CD8-positive, alpha-beta memory T cell (primary cell): ENCODE measurements around the gene PPID. TPM values are rescaled to one million over a fixed set of nuclear protein-coding genes. Genes with fewer than 3 reads are reported as not detected.

ENCODE experiments used
- CTCF ChIA-PET: fragments of 350-600 bp; sonication (Branson Sonifier 250); formaldehyde crosslinking; loops from one replicate; lab custom pipeline; 2021; ENCODE audit warnings: antibody characterized with exemption; lab: Charles Lee
- POLR2A ChIA-PET: fragments of 350-600 bp; sonication (Branson Sonifier 250); formaldehyde crosslinking; loops from one replicate; lab custom pipeline; 2021; ENCODE audit warnings: antibody characterized with exemption; lab: Charles Lee
- DNase-seq, 5 donors: peaks; one replicate each; pipeline versions ENCODE4 v3.0.0 to v3.0.0-alpha.2; 2020 to 2022; ENCODE audit warnings: mixed read lengths in 1 of 5
- H3K27ac ChIP-seq: one replicate; pipeline ENCODE4 v1.7.0; 2013; ENCODE audit warnings: low read depth, mild to moderate bottlenecking, low read length, moderate library complexity
- H3K27me3 ChIP-seq: 2 replicates; pipeline ENCODE4 v1.7.0; 2013; ENCODE audit warnings: low read length, mild to moderate bottlenecking; ENCODE audit not compliant: insufficient read depth, poor library complexity, severe bottlenecking
- H3K36me3 ChIP-seq: 2 replicates; pipeline ENCODE4 v1.7.0; 2013; ENCODE audit warnings: mild to moderate bottlenecking, low read length, moderate library complexity; ENCODE audit not compliant: insufficient read depth
- H3K4me1 ChIP-seq: 2 replicates; pipeline ENCODE4 v1.7.0; 2013; ENCODE audit warnings: mild to moderate bottlenecking, low read length, moderate library complexity; ENCODE audit not compliant: insufficient read depth
- H3K4me3 ChIP-seq: 2 replicates; pipeline ENCODE4 v1.7.0; 2013; ENCODE audit warnings: mild to moderate bottlenecking, low read length
- H3K9me3 ChIP-seq: 2 replicates; pipeline ENCODE4 v1.7.0; 2013; ENCODE audit warnings: mild to moderate bottlenecking, low read length
- H3K27ac Mint-ChIP-seq, 8 donors: one replicate each; pipeline ENCODE4 v1.8.0; 2020 to 2021; ENCODE audit warnings: mixed read lengths in 8 of 8, mild to moderate bottlenecking in 6 of 8, inconsistent platforms in 3 of 8, moderate library complexity in 3 of 8
- H3K27me3 Mint-ChIP-seq, 2 donors: one replicate each; pipeline ENCODE4 v1.8.0; 2020 to 2021; ENCODE audit warnings: mixed read lengths in 2 of 2, mild to moderate bottlenecking in 1 of 2, moderate library complexity in 1 of 2
- H3K36me3 Mint-ChIP-seq, 3 donors: one replicate each; pipeline ENCODE4 v1.8.0; 2020 to 2021; ENCODE audit warnings: mixed read lengths in 3 of 3, inconsistent platforms in 1 of 3, mild to moderate bottlenecking in 1 of 3
- H3K4me1 Mint-ChIP-seq, 3 donors: one replicate each; pipeline ENCODE4 v1.8.0; 2020 to 2021; ENCODE audit warnings: mixed read lengths in 3 of 3, inconsistent platforms in 1 of 3, mild to moderate bottlenecking in 1 of 3
- H3K4me3 Mint-ChIP-seq, 7 donors: one replicate each; pipeline ENCODE4 v1.8.0; 2020 to 2021; ENCODE audit warnings: mixed read lengths in 7 of 7, mild to moderate bottlenecking in 6 of 7, moderate library complexity in 4 of 7, inconsistent platforms in 2 of 7
- H3K9me3 Mint-ChIP-seq, 5 donors: one replicate each; pipeline ENCODE4 v1.8.0; 2020 to 2022; ENCODE audit warnings: mixed read lengths in 5 of 5, mild to moderate bottlenecking in 3 of 5, moderate library complexity in 2 of 5, inconsistent platforms in 1 of 5
- polyA plus RNA-seq: library from polyadenylated mRNA; unstranded; fragments of 300-500 nt; fragmentation: Illumina TruSeq; gene quantifications from one replicate; pipeline ENCODE4 v1.2.3, GENCODE V29; 2021
- total RNA-seq, 2 experiments: library from RNA; stranded (reverse); gene quantifications; one replicate each; pipeline ENCODE4 v1.2.3, GENCODE V29; 2021

PPID gene
- total RNA-seq (10 to 100 TPM; 58.9 to 66.8 TPM), polyA plus RNA-seq (61.2 TPM)

GRCh38 chr4:158722917-158723793, at the start of gene PPID:
Gene PPID, minus strand, starts transcription at chr4:158723396. Its CDS starts 108 bp downstream, at chr4:158723288.
- Histone ChIP-seq H3K4me3 (peak within 1 kb of the TSS; percentile 95), H3K9me3 (no peaks in the 10 kb centered on the region), H3K27ac (peak within 1 kb of the TSS; percentile 91), H3K4me1 (peaks cover 16% of the 10 kb centered on the region), H3K27me3 (peaks cover under 1% of the 10 kb centered on the region), H3K36me3 (no peaks in the 10 kb centered on the region)
- peak within 1 kb of the TSS; percentile 94 to 100 (median 97) for H3K4me3 Mint-ChIP-seq
- CTCF ChIA-PET = interaction anchor here (0.8 to 1.8 kb wide), 2 partner anchors 46 to 128 kb away, joined by 3 to 4 read pairs; partner anchors contain the start of gene FNIP2
- H3K4me1 Mint-ChIP-seq = peaks cover 35 to 47% (median 47%) of the 10 kb centered on the region in 3 donors
- peaks cover 3 to 19% of the 10 kb centered on the region in 2 donors for H3K27me3 Mint-ChIP-seq
- H3K9me3 Mint-ChIP-seq = no peaks in the 10 kb centered on the region
- H3K27ac Mint-ChIP-seq = peak within 1 kb of the TSS; percentile 95 to 100 (median 98)
- POLR2A ChIA-PET = interaction anchor here (0.7 kb wide), 1 partner anchor 55 kb away, joined by 6 read pairs; no protein-coding TSS in a partner anchor
- H3K36me3 Mint-ChIP-seq = peaks cover 0 to 49% (median 8%) of the 10 kb centered on the region in 3 donors
- peak; percentile 71 to 84 (median 76) for DNase-seq

DNA sequence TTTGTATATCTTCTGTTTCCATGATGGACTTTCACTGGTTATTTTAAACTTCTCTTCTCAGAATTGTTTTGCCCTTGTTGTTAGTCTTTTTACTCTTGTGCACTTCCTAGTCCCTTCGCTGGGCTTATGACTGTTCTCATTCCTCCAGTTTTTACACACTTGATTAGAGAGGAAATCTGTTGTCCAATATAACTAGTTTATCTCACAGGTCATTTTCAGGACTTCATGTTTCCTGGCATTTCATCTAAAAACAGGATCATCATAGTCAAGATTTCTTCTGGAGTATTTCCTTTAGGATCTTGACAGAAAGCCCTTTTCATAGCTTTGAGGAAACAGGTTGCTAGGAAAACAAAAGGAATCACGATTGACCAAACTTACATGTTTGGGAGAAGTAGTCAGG, 48.6 kb upstream of the PPID start:
- Histone ChIP-seq H3K27me3 (no peaks in the 10 kb centered on the region), H3K4me3 (no peak overlapping the region), H3K36me3 (no peaks in the 10 kb centered on the region), H3K4me1 (peaks cover 14% of the 10 kb centered on the region), H3K27ac (no peak overlapping the region), H3K9me3 (no peaks in the 10 kb centered on the region)
- CTCF ChIA-PET = interaction anchor here (1.3 kb wide), 2 partner anchors 9 to 19 kb away, joined by 3 read pairs; no protein-coding TSS in a partner anchor
- H3K27me3 Mint-ChIP-seq = no peaks in the 10 kb centered on the region
- H3K4me3 Mint-ChIP-seq = peak overlapping the region in 3 of 7 donors; percentile 5 to 38 (median 17)
- H3K36me3 Mint-ChIP-seq = peaks cover 0 to 6% (median 0%) of the 10 kb centered on the region in 3 donors
- POLR2A ChIA-PET = no interaction called here
- H3K4me1 Mint-ChIP-seq = peaks cover 26 to 57% (median 42%) of the 10 kb centered on the region in 3 donors
- no peaks in the 10 kb centered on the region for H3K9me3 Mint-ChIP-seq
- DNase-seq = no peak
- peak overlapping the region in 3 of 8 donors; percentile 13 to 52 (median 51) for H3K27ac Mint-ChIP-seq

GRCh38 chr4:158770671-158771070, 47.5 kb upstream of the PPID start:
- peaks cover 14% of the 10 kb centered on the region for H3K4me1 ChIP-seq
- H3K27ac ChIP-seq = no peak overlapping the region
- H3K27me3 ChIP-seq = no peaks in the 10 kb centered on the region
- H3K27ac Mint-ChIP-seq = peak overlapping the region in 6 of 8 donors; percentile 15 to 74 (median 65)
- no peaks in the 10 kb centered on the region for H3K27me3 Mint-ChIP-seq
- H3K36me3 ChIP-seq = no peaks in the 10 kb centered on the region
- H3K36me3 Mint-ChIP-seq = peaks cover 0 to 6% (median 0%) of the 10 kb centered on the region in 3 donors
- H3K9me3 ChIP-seq = no peaks in the 10 kb centered on the region
- DNase-seq = no peak
- no peaks in the 10 kb centered on the region for H3K9me3 Mint-ChIP-seq
- ChIA-PET CTCF (interaction anchor here (1.3 kb wide), 1 partner anchor 20 kb away, joined by 3 read pairs; no protein-coding TSS in a partner anchor), POLR2A (no interaction called here)
- no peak overlapping the region for H3K4me3 ChIP-seq
- peaks cover 26 to 56% (median 37%) of the 10 kb centered on the region in 3 donors for H3K4me1 Mint-ChIP-seq
- peak overlapping the region; percentile 30 to 98 (median 93) for H3K4me3 Mint-ChIP-seq

DNA sequence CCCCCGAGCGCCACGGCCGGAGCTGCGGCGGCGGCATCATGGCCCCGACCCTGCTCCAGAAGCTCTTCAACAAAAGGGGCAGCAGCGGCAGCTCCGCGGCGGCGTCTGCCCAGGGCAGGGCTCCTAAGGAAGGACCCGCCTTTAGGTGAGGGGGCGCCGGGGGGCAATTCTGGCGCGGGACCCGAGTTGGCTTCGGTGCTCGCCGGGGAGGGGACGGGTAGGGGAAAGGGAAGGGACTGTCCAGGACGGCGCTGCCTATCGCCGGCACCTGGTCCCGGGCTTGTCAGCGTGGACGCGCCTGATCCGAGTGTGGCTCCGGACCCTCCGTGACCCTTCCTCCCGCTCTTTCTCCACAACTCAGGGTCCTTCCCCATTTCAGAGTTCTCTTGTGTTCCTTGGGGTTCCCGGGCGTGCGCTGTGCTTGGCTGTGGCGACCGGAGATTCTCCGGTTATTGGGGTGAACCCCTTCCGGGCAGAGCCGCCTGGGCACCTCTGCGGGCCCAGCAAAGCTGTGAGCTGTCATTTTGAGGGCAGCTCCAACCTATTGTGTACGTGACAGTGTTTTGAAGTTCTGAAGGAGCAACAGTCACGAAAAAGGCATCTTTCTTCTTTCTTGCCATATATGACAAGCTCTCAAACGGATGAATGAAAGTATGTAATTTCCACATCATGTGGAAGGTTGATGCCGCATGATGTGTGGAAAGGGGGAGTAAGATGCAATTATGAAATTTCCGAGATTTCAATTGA, 46.2 kb upstream of the PPID start:
- no peaks in the 10 kb centered on the region for H3K36me3 ChIP-seq
- H3K27ac Mint-ChIP-seq = peak overlapping the region; percentile 74 to 98 (median 96)
- H3K36me3 Mint-ChIP-seq = peaks cover 0 to 6% (median 0%) of the 10 kb centered on the region in 3 donors
- H3K4me1 ChIP-seq = peaks cover 14% of the 10 kb centered on the region
- ChIA-PET POLR2A (no interaction called here), CTCF (interaction anchor here (0.9 to 1.7 kb wide), 5 partner anchors 13 to 82 kb away, joined by 3 to 6 read pairs (median 4); partner anchors contain the start of gene PPID)
- H3K4me3 Mint-ChIP-seq = peak overlapping the region; percentile 93 to 98 (median 97)
- no peaks in the 10 kb centered on the region for H3K27me3 Mint-ChIP-seq
- H3K9me3 Mint-ChIP-seq = no peaks in the 10 kb centered on the region
- peak; percentile 20 to 66 (median 36) for DNase-seq
- H3K27me3 ChIP-seq = no peaks in the 10 kb centered on the region
- H3K4me3 ChIP-seq = peak overlapping the region; percentile 67
- peak overlapping the region; percentile 49 for H3K27ac ChIP-seq
- H3K4me1 Mint-ChIP-seq = peaks cover 26 to 49% (median 37%) of the 10 kb centered on the region in 3 donors
- H3K9me3 ChIP-seq = no peaks in the 10 kb centered on the region

- H3K27me3 Mint-ChIP-seq = no peaks in the 10 kb centered on the region
- peak within 1 kb of the TSS; percentile 81 to 98 (median 96) for H3K27ac Mint-ChIP-seq
- H3K27ac ChIP-seq = peak within 1 kb of the TSS; percentile 59
- no peaks in the 10 kb centered on the region for H3K9me3 Mint-ChIP-seq
- peak within 1 kb of the TSS; percentile 67 for H3K4me3 ChIP-seq
- no peaks in the 10 kb centered on the region for H3K36me3 ChIP-seq
- no peaks in the 10 kb centered on the region for H3K27me3 ChIP-seq
- ChIA-PET POLR2A (no interaction called here), CTCF (interaction anchor here (1.7 kb wide), 1 partner anchor 45 kb away, joined by 4 read pairs; the partner anchor contains the start of gene PPID)
- H3K4me3 Mint-ChIP-seq = peak within 1 kb of the TSS; percentile 96 to 98 (median 97)
- DNase-seq = peak; percentile 64 to 82 (median 75)
- H3K36me3 Mint-ChIP-seq = peaks cover 0 to 6% (median 0%) of the 10 kb centered on the region in 3 donors
- H3K9me3 ChIP-seq = no peaks in the 10 kb centered on the region
- peaks cover 14% of the 10 kb centered on the region for H3K4me1 ChIP-seq
- H3K4me1 Mint-ChIP-seq = peaks cover 26 to 49% (median 37%) of the 10 kb centered on the region in 3 donors
Measured at GRCh38 chr4:158768555-158769174, 45.5 kb upstream of the PPID start, which contains the start of gene FNIP2. Gene FNIP2, plus strand, starts transcription at chr4:158769026. Its CDS starts 187 bp downstream, at chr4:158769213.

- Mint-ChIP-seq H3K9me3 (no peaks in the 10 kb centered on the region), H3K27ac (peak overlapping the region in 6 of 8 donors; percentile 56 to 93 (median 86)), H3K36me3 (peaks cover 0 to 6% (median 0%) of the 10 kb centered on the region in 3 donors), H3K4me3 (peak overlapping the region; percentile 13 to 96 (median 87)), H3K4me1 (peaks cover 26 to 40% (median 37%) of the 10 kb centered on the region in 3 donors), H3K27me3 (peaks cover 0 to 5% of the 10 kb centered on the region in 2 donors)
- Histone ChIP-seq H3K36me3 (no peaks in the 10 kb centered on the region), H3K4me1 (peaks cover 14% of the 10 kb centered on the region), H3K27me3 (no peaks in the 10 kb centered on the region), H3K4me3 (no peak overlapping the region), H3K27ac (no peak overlapping the region), H3K9me3 (no peaks in the 10 kb centered on the region)
- no peak for DNase-seq
- ChIA-PET CTCF (no interaction called here), POLR2A (no interaction called here)
Measured at GRCh38 chr4:158767451-158767850, 44.3 kb upstream of the PPID start.

DNA sequence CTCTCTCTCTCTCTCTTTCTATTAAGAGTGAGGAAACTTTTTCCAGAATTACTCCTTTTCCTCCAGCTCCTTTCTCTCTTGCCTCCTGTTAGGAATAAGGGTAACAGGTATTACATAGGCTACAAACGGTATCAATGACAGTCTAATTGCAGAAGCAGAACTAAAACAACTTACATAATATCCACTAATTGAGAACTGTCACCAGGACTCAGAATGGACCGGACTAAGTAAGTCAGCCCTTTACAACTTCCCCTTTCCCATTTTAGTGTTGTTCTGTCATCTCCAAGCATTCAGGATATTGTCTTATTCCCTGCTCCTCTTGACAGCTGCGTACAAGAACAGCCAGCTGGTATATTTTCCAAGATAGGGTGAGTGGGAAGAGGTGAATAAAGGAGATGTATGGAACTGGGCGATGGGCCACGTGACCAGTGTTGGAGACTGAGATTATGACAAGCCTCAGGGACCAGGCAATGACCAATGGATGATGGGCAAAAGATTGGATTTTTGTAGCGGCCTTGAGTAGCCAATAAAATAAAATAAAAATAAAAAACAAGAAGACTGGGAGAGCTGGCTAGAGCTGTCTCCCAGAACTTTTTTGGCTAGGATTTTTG, 43.3 kb upstream of the PPID start:
- Mint-ChIP-seq H3K27ac (peak overlapping the region in 1 of 8 donors; percentile 62), H3K4me3 (peak overlapping the region in 2 of 7 donors; percentile 46 to 96), H3K27me3 (peaks cover 0 to 13% of the 10 kb centered on the region in 2 donors), H3K4me1 (peaks cover 24 to 34% (median 33%) of the 10 kb centered on the region in 3 donors), H3K36me3 (peaks cover 0 to 6% (median 0%) of the 10 kb centered on the region in 3 donors), H3K9me3 (no peaks in the 10 kb centered on the region)
- Histone ChIP-seq H3K9me3 (no peaks in the 10 kb centered on the region), H3K27ac (no peak overlapping the region), H3K4me1 (peaks cover 14% of the 10 kb centered on the region), H3K4me3 (no peak overlapping the region), H3K36me3 (no peaks in the 10 kb centered on the region), H3K27me3 (no peaks in the 10 kb centered on the region)
- no peak for DNase-seq
- POLR2A ChIA-PET = no interaction called here
- CTCF ChIA-PET = no interaction called here
